ENCODE results near the gene AHSG. TPM values are rescaled to one million over a fixed set of nuclear protein-coding genes. Genes with fewer than 3 reads are reported as not detected.

The AHSG gene
- total and polyA plus RNA-seq, 7 donors = not detected

- 82 to 85% (median 84%) methylated on average over 5 of the region's 5 CpGs for WGBS, 3 donors
- Histone ChIP-seq H3K4me3 (no peak overlapping the region), H3K27ac (no peak overlapping the region), H3K4me1 (no peaks in the 10 kb centered on the region), H3K9me3 (no peaks in the 10 kb centered on the region), H3K36me3 (ENCODE audit: insufficient read depth in 1 of 2, low read depth in 1 of 2) (no peaks in the 10 kb centered on the region), H3K27me3 (ENCODE audit: insufficient read depth in 3 of 3, low read length in 2 of 3) (no peaks in the 10 kb centered on the region)
- ATAC-seq (no peak), DNase-seq (no peak)
- no peak for TF ChIP-seq CTCF (IDR thresholded peaks at IDR 0.05)
- intact Hi-C loops (cut with DNase I) = no loop called here
Observed at GRCh38 chr3:186605561-186606545, 7.0 kb upstream of the AHSG start.

DNA sequence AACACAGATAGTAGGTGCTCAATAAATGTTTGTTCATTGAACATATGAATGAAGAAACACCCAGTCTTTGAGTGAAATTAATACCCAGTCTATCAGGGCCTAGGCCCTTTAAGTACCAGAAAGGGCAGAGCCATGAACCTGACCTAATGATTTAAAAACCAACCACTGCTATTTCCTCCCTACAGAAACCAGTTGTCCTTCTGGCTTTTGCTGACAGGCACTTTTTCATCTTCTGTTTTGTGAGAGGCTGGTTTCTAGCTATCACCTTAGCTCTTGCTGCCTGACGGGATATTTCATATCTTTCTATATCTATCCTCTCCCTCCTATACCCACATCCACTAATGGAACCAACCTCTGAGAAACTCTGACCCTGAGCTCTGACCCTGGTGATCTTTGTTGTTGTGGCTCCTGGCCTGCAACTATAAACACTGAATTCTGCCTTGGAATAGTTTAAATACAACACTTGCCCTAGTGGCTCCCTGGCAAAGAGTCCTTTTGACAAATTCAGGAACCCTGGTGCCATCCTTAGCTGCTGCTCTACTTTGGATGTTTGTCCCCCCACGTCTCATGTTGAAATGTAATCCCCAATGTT, 4.1 kb upstream of the AHSG start:
- H3K27ac ChIP-seq = no peak overlapping the region
- H3K4me1 ChIP-seq = no peaks in the 10 kb centered on the region
- no peak for TF ChIP-seq CTCF (IDR thresholded peaks at IDR 0.05)
- intact Hi-C loops (cut with DNase I) = no loop called here
- 84 to 85% (median 84%) methylated on average over 2 of the region's 2 CpGs for WGBS, 3 donors
- DNase-seq (no peak), ATAC-seq (no peak)
- H3K36me3 ChIP-seq (ENCODE audit: insufficient read depth in 1 of 2, low read depth in 1 of 2) = no peaks in the 10 kb centered on the region
- H3K4me3 ChIP-seq = no peak overlapping the region
- no peaks in the 10 kb centered on the region for H3K9me3 ChIP-seq
- peaks cover 0 to 5% (median 0%) of the 10 kb centered on the region in 3 donors for H3K27me3 ChIP-seq (ENCODE audit: insufficient read depth in 3 of 3, low read length in 2 of 3)

DNA sequence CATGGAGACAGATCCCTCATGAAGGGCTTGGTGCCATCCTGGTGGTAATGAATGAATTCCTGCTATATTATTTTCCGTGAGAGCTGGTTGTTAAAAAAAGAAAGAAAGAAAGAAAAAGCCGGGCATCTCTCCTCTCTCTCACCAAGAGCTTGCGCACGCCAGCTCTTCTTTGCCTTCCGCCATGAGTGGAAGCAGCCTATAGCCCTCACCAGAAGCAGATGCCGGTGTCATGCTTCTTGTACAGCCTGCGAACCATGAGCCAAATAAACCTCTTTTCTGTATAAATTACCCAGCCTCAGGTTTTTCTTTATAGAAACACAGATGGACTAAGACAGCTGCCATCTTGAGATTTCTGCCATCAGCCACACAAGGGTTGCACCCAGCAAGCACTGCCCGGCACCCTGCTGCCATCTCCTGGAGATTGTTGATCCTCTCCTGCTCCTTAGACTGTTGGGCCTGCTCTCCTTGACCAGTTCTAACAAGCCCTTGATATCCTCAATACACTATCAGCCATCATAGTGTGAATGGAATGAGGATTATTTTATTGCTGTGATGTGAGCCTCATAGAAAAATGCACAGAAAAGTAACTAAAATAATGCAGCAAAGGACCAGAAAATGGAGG, 3.5 kb upstream of the AHSG start:
- 91 to 94% (median 91%) methylated on average over 8 of the region's 8 CpGs for WGBS, 3 donors
- Histone ChIP-seq H3K4me1 (no peaks in the 10 kb centered on the region), H3K9me3 (no peaks in the 10 kb centered on the region), H3K36me3 (ENCODE audit: insufficient read depth in 1 of 2, low read depth in 1 of 2) (no peaks in the 10 kb centered on the region), H3K27me3 (ENCODE audit: insufficient read depth in 3 of 3, low read length in 2 of 3) (peaks cover 0 to 6% (median 0%) of the 10 kb centered on the region in 3 donors), H3K4me3 (no peak overlapping the region), H3K27ac (no peak overlapping the region)
- ATAC-seq = no peak
- intact Hi-C loops (cut with DNase I) = no loop called here
- TF ChIP-seq CTCF (IDR thresholded peaks at IDR 0.05) = no peak
- DNase-seq = no peak

- Histone ChIP-seq H3K4me1 (no peaks in the 10 kb centered on the region), H3K36me3 (ENCODE audit: insufficient read depth in 1 of 2, low read depth in 1 of 2) (no peaks in the 10 kb centered on the region), H3K9me3 (no peaks in the 10 kb centered on the region), H3K27ac (no peak overlapping the region), H3K27me3 (ENCODE audit: insufficient read depth in 3 of 3, low read length in 2 of 3) (peaks cover 0 to 13% (median 0%) of the 10 kb centered on the region in 3 donors), H3K4me3 (no peak overlapping the region)
- intact Hi-C loops (cut with DNase I) = loop anchor here (5.0 to 10.0 kb wide), 2 partner anchors 553 to 555 kb away; no protein-coding TSS in a partner anchor
- ATAC-seq = no peak
- DNase-seq = no peak
- no peak for TF ChIP-seq CTCF (IDR thresholded peaks at IDR 0.05)
- WGBS, 3 donors = 59 to 65% (median 60%) methylated on average over 5 of the region's 5 CpGs
Observed at GRCh38 chr3:186612065-186612464, 795 bp upstream of the AHSG start.
